ENCODE data around the gene DPEP2NB.
"Not testable (repeated sequence)": the region's sequence is repeated elsewhere in the genome, so short reads cannot be mapped to it uniquely, and the experiment has no call there.

Gene DPEP2NB

DNA sequence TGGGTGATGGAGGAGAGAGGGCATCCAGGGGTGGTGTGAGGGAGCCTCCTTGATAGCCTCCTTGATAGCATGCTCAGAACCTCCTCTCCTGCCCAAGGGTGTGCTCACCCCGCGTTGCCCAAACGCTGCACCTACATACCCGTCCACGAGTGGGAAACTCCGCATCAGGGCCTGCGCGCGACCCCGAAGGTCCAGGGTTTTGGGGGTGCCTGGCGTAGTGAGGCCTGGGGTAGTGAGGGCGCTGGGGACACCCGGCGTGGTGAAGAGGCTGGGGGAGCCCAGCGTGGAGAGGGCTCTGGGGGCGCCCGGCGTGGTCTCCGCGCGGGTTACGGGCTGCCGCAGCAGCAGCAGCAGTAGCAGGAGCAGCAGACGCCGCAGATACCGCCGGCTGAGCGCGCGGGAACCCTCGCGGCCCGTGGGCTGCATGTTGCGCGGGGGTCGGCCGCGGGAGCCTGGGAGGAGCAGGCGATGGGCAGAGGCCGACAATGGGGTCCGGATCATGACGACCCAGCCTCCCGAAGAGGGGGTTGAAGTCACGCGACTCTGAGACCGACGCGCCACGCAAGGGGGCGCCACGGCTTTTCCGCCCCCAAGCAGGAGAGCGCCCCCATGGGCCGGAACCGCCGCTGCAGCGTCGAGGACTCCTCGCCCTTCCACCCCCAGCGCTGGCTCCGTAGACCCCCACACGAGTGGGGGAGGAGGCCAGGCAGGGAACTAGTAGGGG, 35.6 kb downstream of the DPEP2NB start, which contains the start of gene DPEP3:
Gene DPEP3, minus strand, starts transcription at position 545 of the 724 bp plus-strand sequence. Its CDS starts 119 bp downstream, at position 426.
- no peak for DNase-seq

DNA sequence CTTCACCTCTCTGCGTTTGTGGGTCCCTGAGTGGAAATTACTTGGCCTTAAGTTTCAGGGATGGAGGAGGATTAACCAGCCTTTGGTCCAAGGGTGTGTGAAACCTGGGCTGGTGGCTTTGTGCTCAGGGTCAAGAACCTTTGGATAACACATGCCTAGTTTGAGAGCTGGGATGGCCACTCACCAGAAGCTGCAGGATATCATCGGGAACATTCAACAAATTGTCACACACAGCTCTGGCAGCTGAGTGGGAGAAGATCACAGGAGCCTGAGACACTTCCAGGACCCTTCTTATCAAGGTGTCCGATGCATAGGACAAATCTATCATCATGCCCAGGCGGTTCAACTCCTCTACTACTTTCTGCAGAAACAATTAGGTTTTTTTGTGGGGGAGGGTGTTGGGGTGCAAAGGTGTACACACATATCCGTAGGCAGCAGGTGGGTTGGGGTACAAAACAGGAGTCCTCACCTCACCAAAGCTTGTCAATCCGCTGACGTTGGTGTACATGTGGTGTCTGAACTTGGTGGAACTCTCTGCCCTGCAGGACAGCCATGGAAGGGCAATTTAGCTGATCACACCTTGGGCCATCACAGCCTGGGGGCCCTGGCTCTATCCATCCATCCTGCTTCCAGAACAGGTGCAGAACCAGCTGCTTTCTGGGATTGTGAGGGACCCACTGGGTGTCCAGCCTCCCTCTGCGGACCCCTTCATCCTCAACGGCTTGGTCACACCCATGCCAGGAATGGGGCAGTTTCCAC, 38.1 kb downstream of the DPEP2NB start:
- DNase-seq: no peak

DNA sequence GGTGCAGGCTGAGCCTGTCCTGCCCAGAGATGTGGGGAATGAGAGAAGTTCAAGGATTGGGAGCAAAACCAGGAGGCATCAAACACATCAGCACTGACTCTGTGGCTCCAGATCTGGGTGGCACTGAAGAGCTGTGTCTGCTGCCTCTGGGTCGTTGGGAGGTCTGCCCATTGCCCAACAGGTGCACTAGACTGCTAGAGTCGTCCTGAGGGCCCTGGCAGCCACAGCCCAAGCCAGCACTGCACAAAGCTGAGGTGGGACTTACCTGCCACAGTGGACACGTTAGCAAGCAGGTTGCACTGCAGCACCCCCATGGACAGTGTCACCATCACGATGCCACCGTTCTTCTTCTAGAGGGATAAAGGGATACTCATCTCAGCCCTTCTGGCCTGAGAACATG, 38.7 kb downstream of the DPEP2NB start:
- no peak for DNase-seq

DNA sequence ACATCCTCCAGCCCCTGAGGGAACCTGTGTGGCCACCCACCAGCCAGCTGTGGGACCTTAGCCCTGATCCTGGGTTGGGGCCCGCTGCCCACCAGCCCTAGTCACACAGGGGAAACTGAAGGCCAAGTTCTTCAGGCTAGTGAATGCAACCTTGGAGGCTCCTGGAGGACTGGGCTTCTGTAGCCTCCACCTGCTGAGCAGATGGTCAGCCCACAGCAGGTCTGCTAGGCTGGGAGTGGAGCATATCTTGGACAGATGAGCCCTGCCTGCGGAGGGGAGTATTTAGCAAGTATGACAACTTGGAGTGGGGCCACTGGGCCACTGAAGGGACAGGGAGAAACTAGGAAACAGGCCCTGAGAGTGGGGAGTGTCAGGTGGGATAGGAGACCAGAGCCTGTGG, 39.5 kb downstream of the DPEP2NB start:
- DNase-seq: no peak

DNA sequence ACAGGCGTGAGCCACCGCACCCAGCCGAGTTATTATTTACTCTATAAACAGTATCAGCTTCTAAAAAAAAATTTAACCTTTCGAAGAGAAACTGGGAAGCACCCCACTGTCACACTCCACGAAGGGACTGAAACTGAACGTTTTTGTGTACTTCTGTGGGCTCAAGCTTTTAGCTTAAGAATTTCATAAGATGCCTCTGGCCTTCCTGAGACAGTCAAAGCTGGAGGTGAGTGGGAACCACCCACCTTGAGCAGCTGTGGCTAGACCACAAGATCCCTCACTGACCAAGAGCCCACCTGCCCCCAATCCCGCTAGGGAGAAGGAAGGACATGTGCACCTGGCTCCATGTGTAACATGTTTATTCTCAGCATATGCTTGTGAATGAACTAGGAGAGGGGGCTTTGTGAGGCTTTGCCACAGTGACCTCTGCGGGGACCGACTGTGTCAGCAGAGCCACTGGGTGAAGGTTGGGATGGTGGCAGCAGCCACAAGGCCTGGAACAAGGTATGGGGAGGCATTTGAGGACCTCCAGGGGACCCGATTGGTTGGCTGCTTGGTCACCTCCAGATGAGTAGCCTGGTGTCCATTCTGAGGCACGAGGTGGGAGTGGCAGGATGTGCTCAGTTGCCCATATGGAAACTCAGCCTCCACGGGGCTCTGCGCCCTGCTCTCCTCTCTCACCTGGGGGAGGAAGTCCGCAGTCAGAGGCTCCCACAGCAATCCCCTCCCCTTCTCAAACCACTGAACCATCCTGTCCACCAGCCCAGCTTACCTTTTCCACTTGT, 40.2 kb downstream of the DPEP2NB start:
- DNase-seq: no peak

DNA sequence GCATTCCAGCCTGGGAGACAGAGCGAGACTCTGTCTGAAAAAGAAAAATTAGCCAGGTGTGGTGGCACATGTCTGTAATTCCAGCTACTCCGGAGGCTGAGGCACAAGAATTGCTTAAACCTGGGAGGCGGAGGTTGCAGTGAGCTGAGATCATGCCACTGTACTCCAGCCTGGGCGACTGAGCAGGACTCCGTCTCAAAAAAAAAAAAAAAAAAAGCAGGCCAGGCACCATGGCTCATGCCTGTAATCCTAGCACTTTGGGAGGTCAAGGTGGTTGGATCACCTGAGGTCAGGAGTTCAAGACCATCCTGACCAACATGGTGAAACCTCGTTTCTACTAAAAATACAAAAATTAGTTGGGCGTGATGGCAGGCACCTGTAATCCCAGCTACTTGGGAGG, 43.4 kb downstream of the DPEP2NB start:
- DNase-seq: not testable (repeated sequence)

DNA sequence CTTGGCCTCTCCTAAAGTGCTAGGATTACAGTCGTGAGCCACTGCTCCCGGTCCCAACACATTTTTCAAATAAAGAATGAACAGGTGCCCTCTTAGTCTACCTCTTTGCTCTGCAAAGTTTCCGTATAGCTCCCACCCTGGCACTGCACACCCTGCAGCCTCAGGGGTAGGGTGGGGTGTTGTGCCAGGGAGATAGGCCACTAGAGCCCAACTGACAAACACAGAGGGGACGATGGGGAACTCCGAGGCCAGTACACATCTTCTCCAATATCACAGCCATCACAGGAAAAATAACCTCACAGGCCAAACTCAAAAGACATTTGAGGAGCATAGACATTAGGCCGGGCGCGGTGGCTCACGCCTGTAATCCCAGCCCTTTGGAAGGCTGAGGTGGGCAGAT, 44.6 kb downstream of the DPEP2NB start:
- DNase-seq: no peak

DNA sequence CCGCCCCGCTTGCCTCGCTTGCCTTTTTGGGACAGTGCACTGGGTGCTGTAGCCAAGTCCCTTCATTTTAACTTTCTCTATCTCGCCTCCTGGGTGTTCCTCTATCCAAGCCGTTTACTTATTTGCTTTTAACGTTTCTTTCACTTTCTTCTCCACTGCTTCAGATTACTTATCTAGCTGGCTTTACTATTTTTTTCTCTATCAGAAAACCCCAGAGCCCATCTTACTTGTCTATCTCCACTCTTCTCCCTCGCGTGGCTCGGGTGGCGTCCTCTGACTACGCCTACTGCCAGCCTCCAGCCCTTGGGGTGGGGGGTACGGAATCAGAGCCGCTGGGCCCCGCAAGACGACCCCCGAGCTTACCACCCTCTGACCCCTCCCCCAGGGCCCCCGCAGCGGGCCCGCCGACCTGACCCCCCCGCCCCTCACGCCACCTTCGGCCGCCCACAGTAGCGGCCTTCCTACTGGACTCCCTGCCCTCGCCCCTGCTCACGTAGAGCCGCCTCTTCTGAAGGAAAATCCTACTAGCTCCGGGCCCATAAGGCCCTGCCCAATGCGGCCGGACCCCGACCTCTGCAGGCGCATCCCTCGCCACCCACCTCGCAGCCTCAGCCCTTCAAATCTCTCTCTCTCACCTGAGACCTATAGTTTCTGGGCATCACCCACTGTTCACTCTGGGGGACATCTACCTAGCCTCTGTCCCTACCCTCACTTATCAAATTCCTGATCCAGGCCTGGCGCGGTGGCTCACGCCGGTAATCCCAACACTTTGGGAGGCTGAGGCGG, 46.3 kb downstream of the DPEP2NB start:
- no peak for DNase-seq

DNA sequence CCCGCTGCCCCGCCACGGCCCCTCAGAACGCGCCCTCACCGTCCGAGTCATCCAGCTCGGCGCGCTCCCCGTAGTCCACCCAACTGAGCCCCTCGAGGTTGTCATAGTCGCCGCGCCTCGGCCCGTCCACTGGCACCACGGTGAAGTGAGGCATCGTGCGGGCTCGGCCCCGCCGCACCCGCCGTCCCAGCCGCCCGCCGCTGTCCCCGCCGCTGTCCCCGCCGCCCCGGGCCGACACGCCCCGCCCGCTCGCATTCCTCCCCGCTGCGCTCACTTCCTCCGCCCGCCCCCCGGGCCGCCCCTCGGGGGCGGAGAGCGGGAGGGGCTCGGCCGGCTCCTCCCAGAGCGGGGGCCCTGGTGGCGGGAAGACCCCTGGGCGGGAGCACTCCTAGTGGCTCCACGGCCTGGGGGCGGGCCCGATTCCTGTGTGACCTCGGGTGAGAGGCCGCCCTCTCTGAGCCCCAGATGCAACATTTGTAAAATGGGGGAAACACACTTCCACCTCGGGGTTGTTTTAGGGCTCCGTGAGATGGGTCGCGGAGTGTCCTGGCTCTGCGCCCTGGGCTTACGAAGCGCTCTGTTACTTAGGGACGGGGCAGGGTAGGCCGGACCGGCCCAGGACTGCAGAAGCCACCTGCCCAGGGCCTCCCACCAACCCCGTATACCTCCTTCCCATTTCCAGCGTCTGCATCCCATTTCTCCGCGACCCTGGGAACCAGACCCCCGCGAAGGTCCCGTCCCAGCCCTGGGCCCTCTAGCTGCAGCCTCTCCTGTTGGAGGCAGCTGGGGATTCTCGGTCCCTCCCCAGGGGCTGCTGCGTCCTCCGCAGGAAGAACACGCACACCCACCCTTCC, 47.1 kb downstream of the DPEP2NB start, which contains the start of gene SLC12A4:
Gene SLC12A4, minus strand, starts transcription at position 238 of the 854 bp plus-strand sequence. Its CDS starts 84 bp downstream, at position 154.
- no peak for DNase-seq

DNA sequence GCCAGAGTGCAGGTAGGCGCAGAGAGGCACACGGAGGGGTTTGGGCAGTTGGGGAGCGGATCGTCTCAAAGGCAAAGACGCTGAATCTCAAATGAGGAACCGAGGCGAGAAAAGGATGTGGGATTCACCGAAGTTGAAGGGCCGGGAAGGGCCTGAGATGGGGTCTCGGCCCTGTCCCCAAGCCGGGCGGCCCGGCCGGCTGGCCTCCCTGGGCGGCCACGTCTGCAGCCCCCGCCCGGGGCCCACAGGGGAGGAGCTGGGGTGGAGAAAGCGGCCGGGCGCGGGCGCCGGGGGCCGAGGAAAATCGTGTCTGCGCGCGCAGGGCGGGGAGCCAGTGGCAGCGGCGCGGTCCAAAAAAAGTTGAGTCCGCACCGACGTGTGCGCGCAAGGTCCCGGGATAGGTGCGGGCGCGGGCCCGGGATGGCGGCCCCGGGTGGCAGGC, 47.7 kb downstream of the DPEP2NB start:
- no peak for DNase-seq

DNA sequence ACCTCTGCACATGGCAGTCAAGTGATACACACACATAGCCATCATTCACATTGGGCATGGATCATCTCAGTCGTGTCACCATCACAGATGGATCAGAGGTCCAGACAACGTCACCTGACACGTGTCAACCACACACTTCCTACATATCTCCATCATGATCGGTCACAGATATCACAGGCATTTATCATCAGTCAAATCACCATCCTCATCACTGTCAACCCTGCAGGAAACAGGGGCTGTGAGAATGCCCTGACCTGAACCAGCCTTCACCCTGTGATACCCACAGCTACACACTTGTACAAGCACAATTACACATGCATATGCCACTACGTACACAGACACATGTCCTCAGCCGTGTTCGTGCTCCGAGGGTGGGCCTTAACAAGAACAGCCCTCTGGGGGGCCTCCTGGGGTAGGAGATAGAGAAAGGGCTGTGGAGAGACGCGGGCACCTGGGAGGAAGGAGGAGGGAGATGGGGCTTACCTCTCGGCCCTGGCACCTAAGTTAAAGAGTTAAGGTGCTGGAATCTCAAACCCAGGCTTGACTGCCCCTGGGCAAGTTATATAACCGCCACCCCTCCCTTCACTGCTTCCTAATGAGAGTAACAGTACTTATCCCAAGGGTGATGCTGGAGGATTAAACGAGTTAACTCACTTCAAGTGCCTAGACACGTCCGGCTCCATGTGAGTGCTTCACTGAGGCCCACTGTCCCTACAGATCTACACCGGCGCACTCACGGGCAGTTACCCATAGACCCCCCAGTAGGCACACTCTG, 48.3 kb downstream of the DPEP2NB start:
- DNase-seq: no peak

DNA sequence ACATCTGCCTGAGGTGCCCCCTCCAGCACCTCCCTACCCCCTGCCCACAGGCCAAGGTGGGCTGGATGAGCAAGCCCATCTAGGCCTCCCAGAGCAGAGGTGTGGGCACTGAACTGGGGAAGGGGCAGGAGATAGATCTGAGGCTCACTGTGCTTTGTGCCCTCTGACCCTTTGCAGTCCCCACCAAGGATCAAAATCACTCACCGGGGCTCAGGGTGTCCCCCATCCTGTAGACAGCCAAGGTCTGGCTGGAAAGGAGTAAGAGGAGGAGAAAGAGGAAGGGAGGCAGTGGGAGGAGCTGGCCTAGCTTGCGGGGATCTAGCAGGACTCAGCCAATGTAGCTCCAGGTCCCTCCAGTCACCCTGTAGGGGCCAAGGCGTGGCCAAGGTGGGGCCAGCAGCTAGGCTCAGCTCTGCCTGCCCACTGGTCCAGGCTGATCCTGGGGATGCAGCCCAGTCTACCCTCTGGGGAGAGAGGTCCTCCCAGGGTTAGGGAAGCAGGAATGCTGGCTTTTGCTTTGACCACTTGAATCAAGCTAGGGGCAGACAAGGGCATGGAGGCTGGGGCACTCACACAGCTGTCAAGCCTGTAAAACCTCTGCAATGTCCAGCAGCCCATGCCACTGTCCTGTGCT, 49.0 kb downstream of the DPEP2NB start:
- DNase-seq: no peak

DNA sequence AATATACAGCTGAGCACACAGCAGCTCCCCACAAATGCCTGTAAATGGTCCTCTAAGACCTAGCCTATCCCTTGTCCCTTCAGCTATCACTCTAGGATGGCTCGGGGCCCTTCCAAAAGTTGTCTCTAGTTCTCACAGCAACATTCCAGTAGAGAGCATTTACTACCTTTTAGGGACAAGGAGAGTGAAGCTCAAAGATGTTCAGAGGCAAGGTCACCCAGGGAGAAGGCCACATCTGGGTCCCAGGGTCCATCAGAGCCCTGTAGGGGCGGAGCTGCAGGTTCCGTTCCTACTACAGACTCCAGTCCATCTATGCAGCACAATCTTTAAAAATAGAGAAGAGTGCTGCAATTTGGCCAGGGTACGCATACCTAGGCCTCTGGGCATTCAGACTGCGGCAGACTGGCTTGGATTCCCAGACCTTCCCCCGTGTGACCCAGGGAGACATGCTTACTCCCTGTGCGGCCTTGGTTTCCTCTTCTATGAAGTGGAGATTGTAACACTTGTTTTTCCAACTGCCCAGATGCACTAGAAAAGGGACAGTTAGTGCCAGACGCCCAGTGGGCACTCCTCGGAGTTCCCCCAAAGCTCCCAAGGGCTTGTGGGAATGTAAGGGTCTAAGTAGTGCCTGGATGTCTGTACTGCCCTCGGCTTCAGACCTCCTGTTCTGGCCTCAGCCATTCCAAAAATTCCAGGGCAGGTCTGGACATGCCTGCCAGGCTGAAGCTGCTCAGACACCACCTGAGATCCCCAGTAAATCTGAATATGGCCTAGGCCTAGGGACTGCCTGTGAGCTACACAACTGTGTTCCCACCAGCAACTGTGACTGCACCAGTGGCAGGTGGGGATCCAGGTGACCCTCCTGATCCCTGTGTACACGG, 49.8 kb downstream of the DPEP2NB start:
- DNase-seq: no peak

DNA sequence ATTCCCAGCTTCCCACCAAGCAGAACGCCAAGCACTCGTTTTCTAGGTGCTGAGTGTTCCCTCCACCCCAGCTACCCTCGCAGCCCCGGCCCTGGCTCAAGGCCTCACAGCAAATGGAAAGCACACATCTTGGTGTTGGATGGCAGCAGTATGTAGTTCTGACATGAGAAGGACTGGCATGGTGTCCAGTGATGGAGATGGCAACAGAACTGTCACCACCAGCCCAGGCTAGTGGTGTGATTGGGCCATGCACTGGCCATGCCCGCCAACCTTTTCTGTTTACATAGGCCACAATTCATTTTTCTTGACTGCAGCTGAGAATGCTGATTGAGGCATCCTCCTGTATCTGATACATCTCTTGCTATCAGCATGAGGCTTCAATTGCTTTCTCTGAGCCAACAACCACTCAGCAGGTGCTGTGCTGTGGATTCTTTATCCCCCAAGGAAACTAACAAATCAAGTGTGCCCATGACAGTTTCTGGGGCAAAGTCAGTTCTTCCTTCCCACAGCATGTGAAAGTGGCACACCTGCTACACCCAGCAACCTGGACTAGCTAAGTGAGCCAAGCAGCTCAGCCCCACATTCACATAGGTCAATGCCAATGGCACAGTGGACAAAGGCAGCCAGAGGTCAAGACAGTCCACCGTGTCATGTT, 51.1 kb downstream of the DPEP2NB start:
- DNase-seq: no peak

DNA sequence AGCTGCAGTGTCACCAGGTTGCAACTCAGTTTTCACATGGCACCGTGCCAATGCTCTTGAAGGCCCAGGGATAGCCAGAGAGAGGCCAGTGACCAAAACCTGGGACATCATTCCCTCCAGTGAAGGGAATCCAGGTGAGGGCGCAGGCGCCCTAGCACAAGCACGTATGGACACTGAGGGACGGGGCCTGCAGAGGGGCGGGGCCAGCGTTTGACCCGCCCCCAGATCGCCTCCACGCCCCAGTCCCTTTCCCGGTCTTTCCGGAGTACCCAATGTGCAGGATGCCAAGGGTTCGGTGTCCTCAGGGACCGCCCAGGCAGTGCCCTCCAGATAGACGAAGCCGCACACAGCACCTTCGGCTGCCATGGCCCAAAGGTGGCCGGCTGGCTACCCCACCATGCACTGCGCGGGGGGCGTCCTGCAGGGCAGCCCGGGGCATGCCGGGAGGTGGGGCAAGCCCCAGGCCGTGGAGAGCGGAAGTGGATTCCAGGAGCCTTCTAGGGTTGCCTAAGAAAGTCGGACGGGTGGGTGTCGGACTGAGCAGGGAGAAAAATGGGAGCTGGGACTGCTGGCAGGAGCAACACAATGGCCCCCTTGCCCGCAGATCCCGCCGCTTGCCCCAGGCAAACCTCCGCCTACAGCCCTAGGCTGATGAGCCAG, 51.9 kb downstream of the DPEP2NB start:
- DNase-seq: no peak

Measured in cortex of kidney (tissue), 1 donor.